GM19455 (cell line): ENCODE results near the gene TAF1D.

Experiments used
- ATAC-seq: cut with Tn5 transposase; IDR thresholded peaks from one replicate; pipeline ENCODE4 v1.9.1; 2021; ENCODE audit not compliant: unreplicated experiment

Gene TAF1D

GRCh38 chr11:93727985-93728791, 13.1 kb downstream of the TAF1D start:
- no peak for ATAC-seq

- ATAC-seq: no peak
Measured at GRCh38 chr11:93724089-93724488, 17.2 kb downstream of the TAF1D start.

GRCh38 chr11:93720522-93720921, 20.8 kb downstream of the TAF1D start:
- ATAC-seq: no peak

GRCh38 chr11:93719310-93719709, 22.0 kb downstream of the TAF1D start:
- ATAC-seq: no peak

GRCh38 chr11:93718057-93718563, 23.2 kb downstream of the TAF1D start:
- ATAC-seq: peak; percentile 77

GRCh38 chr11:93717501-93717900, 23.8 kb downstream of the TAF1D start:
- no peak for ATAC-seq

- ATAC-seq: no peak
Measured at GRCh38 chr11:93715797-93716396, 25.4 kb downstream of the TAF1D start.

GRCh38 chr11:93712678-93713077, 28.6 kb downstream of the TAF1D start:
- no peak for ATAC-seq

GRCh38 chr11:93710239-93710638, 31.1 kb downstream of the TAF1D start:
- no peak for ATAC-seq

- ATAC-seq: no peak
Measured at GRCh38 chr11:93704237-93704636, 37.1 kb downstream of the TAF1D start.

GRCh38 chr11:93700830-93701229, 40.5 kb downstream of the TAF1D start:
- no peak for ATAC-seq

GRCh38 chr11:93697611-93698010, 43.7 kb downstream of the TAF1D start:
- ATAC-seq: no peak

- ATAC-seq: no peak
Measured at GRCh38 chr11:93694557-93694956, 46.7 kb downstream of the TAF1D start.

- no peak for ATAC-seq
Measured at GRCh38 chr11:93694109-93694508, 47.2 kb downstream of the TAF1D start.

GRCh38 chr11:93689240-93689639, 52.1 kb downstream of the TAF1D start:
- no peak for ATAC-seq

GRCh38 chr11:93686812-93687211, 54.5 kb downstream of the TAF1D start:
- ATAC-seq: no peak

- ATAC-seq: no peak
Measured at GRCh38 chr11:93686226-93686625, 55.1 kb downstream of the TAF1D start.
